GM19324 (cell line): Measurements from ENCODE around the gene GBX2.

Experiments
- ATAC-seq: cut with Tn5 transposase; IDR thresholded peaks from one replicate; pipeline ENCODE4 v1.9.1; 2021; ENCODE audit warnings: mild to moderate bottlenecking, moderate library complexity; ENCODE audit not compliant: unreplicated experiment, low FRiP score

The GBX2 gene

DNA sequence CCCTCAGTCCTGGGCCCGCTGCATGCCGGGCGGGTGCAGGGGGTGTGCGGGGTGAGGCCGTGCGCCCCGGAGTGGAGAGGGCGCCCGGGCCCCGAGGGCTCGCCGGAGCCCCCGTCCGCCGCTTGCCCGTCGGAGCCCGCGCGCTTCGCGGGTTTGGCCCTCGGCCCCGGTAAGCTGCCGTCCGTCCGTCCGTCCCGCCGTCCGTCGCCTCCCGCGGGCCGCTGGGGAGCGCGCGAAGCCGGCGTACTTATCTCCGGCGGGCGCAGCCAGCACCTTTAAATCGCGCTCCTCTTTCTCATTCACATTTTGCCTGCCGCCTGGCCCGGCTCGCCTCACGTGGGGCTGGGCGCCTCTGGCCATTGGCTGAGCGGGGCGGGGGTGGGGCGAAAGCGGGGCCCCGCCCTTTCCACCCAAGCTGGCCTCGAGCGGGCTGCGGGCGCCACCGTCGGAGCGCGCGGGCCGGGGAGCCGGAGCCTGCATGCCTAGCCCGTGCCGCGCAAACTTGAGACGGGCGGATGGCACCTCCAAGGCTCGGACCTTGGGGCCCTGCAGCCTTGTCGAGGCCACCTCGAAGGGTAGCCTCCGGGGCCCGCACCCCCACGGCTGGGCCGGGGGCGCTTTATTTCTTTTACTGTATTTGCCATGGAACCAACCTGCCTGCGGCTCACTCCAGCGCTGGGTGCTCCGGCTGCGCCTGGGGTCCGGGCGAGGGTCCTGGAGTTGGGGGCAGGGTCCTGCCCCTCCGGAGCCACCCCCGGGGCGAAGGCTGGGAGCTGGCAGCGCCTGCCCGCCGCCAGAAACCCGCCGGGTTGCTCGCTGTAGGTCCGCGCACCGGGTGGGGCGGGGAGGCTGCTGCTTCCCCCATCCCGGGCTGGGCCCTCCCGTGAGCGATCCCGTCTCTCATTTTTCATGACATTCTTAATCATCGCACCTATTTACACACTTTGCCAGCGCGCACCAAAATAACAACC, at the start of gene GBX2:
Gene GBX2, minus strand, starts transcription at position 277 of the 971 bp plus-strand sequence. CDS start 415 bp downstream, outside the sequence.
- no peak for ATAC-seq

DNA sequence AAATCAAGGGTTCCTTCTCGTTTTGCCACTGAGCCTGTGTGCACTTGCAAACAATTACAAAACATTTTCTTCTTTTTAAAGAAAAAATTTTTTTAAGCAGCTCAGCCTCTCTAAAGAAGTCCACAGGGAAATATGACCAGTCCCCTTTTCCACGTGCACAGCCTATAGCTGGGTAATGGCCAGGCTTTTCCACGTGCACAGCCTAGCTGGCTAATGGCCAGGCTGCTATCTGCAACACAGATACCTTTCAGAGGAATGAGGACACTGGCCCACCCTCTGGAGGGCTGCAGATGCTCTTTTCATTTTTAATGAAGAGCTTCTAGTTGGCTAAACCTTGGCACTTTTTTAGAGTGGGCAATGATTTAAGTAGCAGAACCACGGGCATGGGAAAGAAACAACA, 49.7 kb upstream of the GBX2 start:
- no peak for ATAC-seq

DNA sequence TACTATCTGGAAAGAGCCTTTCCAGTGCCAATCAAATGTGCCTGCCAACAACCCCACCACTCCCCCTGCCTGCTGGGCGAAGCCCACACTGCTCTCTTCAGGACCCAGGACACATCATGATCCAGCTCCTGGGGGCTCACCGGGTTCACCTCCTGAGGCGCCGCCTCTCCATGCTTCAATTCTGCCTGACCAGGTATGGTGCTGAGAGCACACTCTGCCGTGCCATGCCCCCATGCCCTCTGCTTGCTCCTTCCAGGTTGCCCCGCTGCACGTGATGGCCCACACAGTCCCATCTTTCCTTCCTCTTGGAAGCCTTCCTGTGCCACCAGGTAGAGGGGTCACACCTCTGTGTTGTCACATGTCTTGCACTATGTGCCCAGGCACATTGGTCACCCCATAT, 48.5 kb upstream of the GBX2 start:
- no peak for ATAC-seq

DNA sequence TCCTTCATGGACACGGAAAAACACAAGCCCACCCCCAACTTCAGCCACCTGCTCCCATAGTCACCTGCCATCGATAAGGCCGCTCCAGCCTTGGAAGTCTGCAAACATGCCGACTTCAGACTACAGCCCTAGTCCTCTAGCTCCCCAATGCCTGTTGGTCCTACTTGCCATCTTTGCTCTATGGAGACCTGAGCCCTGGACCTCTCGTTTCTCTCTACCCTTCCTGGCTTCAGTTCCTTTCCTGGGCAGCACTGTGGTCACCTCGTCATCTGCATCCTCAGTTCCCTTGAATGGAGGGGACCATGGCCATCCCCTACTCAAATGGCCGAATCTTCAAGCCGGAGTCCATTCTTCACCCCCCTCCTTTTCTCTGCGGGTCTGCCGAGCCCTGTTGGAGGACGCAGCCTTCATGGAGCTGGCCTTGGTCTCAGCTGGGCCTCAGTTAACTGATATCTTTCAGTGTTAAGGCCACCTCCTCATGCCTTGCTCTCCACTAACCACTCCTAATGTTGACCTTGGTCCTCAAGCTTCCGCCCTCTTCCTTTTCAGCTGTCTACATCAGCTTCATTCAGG, 47.7 kb upstream of the GBX2 start:
- no peak for ATAC-seq

DNA sequence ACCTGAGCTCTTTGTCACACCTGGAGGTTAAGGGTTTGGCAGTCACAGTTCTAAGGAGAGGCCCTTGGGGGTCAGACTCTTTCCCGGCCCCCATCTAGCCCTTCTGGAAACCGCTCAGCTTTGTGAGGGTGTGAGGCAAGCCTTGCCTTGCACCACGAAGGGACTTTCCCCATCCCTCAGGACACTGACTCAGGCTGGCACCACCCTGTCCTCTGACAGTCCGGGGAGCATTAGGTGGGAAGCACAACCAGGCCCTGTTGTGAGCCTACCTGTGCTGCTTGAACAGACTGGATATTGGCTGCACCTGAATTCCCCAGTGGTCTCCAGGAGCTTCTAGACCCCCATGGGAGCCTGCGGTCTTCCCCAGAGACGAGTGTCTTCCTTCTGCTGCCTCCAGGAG, 47.0 kb upstream of the GBX2 start:
- ATAC-seq, result no peak

DNA sequence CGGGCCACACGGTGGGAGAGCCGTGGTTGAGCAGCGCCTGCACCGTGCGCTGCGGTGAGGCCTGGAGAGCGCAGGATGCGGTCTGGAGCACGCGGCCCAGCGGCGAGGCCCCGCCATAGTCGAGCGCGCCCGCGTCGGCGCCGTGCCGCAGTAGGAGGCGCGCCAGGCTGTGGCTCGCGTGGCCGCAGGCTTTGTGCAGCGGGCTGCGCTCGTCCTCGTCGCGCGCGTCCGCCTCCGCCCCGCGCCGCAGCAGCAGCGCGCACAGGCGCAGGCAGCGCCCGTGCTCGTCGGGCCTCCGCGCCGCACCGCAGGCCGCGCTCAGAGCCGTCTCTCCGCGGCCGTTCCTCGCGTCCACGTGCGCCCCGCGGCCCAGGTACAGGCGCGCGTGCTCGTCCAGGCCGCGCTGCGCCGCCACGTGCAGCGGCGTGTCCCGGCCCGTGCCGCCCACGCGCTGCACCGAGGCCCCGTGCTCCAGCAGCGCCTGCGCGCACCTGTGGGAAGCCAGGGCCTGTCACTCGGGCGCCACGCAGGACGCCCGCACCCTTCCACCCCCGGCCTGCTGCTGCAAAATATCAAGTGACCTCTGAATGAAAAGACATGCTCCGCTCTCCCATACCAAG, 46.3 kb upstream of the GBX2 start:
- no peak for ATAC-seq

DNA sequence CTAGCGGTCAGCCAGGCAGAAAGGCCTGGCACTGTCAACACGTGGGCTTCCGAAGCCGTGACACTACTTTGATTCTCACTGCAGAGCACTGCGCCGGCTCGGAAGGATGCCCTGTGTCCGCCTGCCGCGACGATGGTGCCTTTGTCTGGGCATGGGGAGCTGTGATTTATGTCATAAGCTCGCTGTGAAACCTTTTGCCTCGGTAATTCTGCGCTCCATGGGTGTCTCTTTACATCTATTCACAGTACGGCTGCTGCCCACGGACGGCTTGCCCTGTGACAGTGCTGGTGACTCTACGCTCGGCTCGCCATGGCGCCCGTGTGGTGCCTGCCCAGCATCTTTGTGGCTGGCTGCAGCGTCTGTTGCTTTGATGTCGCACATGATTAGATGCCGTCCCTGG, 43.1 kb upstream of the GBX2 start:
- no peak for ATAC-seq

DNA sequence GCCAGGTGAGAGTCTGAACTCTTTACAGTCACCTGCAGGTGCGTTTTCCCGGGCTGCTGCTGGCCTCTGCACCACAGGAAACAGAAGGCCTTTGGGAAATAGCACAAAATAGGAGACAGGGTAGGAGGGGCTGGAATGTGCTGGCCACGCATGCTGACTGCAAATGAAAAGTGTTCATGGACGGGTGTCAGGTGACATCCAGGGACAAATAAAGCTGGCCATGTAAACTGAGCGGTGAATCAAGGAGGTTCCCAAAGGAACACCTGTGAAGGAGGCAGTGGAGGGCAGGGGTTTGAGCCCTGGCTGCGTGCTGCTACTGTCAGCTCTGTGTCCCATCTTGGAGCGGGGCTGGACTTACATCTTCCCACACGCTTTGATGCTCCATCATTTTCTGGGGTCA, 42.4 kb upstream of the GBX2 start:
- no peak for ATAC-seq

DNA sequence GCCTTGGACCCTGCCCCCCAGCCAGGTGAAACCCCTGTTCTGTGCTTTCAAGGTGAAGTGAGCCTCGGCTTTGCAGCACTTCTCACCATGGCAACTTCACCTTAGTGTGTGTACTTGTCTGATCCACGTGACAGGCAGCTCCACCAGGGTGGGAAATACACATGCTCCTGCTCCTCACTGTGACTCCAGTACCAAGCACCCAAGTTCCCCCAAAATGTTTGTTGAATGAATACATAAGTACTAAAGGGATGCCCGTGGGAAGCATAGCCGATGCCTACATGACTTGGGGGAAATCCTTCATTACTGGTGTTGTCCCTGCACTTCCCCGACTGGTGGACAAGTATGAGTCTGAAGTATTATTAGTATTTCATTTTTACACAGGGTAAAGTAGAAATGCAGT, 41.8 kb upstream of the GBX2 start:
- no peak for ATAC-seq

DNA sequence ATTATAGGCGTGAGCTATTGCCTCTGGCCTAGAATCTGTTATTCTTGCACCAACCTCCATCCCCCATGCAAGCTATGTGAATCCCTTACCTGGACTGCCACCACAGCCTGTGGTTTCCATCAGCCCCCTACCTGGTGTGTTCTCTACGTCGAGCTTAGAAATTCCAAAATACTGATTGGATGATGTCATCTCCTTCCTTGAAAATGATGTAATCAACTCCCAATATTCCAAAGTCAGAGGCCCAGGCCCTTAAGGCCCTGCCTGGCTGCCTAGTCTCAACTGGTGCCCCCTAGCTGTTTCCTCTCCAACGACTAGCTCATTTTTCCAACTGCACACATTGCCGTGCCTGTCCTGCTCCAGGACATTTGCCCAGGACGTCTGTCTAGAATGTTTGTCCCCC, 41.3 kb upstream of the GBX2 start:
- ATAC-seq, result no peak

DNA sequence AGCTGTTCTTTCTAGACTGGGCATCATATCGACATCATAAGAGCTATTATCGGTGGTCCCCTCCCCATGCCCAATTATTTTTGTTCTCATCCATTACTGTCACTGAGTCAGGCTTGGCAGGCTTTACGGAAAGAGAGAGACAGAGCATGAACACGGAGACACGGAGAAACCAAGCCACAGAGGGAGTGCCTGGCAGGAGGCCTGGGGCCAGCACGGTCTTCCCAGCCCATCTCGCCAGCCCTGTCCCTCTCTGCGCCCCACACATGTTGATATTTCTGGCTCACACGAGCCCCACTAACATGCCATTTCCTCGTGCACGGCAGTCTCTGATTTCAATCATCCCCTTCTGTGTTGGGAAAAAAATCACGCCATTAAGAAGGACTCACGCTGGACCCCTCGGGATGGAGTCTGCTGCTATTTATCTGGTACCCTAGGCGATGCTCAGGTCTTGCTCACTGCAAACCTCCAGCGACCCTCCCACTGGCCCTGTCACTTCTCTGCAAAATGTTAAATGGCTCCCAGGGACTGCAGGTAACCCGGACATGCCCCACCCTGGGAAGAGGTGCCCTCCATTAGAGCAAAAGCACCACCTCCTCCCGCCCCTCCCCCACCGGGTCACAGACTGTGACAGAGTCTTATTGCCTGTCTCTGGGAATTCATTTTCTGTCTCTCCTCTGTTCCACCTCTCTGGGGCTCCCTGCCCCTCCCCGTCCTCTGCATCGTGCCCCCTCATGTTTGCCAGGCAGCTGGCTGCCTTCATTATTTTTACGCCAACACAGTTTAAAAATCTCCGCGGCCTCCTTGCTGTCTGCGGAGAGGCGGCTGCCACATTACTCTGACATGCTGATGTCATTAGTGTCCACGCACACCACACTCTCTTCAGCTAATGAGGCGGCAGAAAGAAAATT, 40.1 kb upstream of the GBX2 start:
- ATAC-seq, result no peak

DNA sequence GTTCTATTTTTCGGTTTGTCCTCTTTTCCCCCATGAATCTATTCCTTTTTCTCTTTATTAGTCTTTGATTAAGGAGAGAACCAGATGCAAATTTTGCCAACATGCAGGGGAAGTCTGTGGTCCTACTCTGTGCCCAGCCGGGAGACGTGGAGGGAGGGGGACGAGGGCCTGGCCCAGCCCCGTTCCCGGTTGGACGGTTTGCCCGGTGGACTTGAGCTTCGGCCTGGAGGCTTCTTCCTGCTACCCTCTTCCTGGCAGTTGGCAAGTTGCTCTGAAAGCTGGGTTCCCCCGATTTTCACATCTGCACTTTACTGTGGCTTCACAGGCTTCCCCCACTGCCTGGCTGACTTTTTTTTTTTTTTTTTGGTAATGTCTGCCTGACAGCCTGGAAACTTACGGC, 39.3 kb upstream of the GBX2 start:
- ATAC-seq, result no peak

DNA sequence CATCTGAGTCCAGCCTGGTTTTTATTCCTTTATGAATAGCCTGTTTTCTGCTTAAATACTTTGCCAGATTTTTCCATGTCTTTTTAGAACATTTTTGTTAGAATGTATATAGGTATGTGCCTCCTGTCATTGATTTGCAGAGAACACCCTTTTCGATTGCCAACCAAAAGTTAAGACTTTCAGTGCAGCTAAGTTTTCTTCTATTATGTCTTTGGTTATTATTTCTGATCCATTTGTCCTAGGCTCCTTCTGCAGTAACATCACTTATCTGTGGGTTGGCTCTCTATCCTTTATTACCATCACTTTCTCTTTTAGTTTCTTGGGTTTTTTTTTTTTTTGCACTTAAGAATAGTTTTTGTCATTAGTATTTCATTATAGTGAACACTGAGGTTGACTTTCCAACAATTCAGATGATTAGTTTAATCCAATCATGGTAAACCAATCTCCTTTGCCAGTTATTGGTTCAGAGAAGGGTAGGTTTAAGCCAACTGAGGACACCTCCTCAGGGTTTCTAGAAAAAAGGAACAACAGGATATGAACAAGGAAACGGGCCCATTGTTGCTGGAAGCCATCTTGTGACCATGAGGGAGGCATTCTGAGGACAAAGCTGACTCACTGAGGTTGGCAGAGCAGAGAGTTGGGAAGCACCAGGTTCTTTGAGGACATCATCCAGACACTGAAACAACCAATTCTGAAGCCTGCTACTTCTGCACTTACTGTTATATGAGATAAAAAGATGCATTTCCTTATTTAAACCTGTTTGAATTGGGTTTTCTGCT, 37.9 kb upstream of the GBX2 start:
- no peak for ATAC-seq

DNA sequence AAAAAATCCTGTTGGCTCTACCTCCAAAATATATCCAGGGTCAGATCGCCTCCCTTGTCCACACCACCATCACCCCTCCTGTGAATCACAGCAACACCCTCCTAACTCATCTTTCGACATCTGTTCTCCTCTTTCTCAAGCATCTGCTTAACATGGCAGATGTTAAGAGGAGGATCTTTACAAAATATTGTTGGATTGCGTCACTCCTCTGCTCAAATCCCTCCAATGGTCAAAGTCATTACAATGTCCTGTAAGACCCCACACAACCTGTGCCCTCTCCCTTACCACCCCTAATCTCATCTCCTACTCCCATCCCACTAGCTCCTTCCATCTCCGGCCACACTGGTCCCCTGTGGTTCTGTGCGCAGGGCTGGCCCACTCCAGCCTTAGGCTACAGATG, 36.8 kb upstream of the GBX2 start:
- no peak for ATAC-seq

DNA sequence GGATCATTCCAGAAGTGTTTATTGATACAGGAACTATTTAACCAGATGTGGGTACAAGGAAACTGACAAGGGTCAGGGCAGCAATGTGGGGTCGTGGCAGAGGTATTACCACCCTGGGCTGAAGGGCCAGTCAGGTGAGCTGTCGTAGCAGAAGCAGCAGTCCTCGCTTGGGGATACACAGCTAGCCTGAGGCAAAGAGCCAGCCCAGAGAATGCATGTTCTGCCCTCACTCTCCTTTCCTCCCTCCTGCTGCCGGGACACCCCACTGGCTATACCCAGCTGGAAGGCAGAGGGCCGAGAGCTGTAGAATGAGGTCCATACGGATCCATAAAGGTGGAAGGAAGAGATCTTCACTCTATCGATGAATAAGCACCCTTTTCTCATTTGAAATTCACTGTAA, 32.2 kb upstream of the GBX2 start:
- no peak for ATAC-seq

DNA sequence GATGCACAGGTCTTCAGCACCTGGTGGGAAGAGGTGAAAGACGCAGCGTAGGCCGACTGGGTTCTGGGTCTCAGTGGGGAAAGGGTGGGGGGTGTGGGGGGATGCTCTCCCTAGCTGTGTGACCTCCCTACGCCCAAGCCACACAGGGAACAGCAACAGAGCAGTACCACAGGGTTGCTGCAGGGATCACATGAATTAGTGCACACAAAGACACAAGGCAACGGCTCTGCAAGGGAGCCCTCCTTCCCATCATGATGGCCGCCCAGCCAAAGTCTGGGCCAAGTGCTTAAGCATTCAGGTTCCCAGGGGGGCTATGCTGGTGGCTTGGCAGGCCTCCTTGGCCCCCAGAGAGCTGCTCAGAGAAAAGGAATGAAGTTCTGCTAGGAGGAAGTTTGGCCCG, 28.2 kb upstream of the GBX2 start:
- ATAC-seq, result no peak

DNA sequence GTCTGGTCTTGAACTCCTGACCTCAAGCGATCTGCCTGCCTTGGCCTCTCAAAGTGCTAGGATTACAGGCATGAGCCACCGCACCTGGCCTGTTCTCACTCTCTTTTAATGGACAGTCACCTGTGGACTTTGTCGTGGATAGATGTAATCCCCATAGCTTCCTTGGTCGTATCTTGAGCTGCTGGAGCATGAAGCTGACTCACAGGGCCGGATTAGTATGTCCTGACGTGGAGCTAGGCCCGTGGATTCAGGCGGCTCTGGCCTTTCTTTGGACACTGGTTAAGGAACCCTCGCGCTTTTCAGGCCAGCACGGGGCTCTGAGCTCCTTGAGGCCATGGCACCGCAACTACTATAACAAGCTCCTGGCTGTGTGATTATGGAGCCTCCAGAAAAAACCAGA, 27.5 kb upstream of the GBX2 start:
- no peak for ATAC-seq

DNA sequence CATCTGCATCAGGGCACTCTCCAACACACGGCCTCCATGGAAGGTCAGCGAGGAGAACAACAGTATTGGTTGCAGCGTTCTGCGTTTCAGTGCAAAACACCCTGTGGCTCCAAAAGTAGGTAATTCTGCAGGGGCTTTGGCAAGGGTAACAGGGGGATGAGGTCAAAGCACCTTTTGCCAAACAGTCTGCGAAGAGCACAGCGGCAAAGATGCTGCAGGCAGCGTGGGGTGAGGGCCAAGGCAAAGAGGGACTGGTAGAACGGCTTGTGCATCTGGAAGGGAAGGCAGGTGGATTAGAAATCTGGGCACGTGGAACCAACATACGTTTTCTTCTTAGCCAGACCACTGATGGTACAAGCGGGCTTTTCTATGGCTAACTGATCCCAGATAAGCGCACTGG, 26.6 kb upstream of the GBX2 start:
- no peak for ATAC-seq

DNA sequence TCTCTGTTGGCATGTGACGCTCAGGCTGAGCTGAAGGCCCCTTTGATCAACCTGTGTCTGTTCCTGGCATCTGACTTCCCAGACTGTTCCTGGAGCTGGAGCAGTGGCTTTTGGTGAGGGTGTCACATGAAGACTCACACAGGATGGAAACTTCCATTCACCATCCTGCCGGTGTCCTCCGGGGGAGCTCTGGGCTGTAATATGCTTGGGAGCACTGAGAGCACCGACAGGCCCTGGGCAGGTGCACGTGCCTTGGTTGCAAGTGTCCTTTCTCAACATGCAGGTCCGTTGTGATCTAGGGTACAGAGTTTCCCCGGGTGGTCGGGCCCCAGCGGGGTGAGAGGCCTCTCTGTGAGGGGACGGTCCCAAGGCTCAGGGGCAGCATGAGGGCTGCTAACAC, 24.8 kb upstream of the GBX2 start:
- ATAC-seq, result no peak

DNA sequence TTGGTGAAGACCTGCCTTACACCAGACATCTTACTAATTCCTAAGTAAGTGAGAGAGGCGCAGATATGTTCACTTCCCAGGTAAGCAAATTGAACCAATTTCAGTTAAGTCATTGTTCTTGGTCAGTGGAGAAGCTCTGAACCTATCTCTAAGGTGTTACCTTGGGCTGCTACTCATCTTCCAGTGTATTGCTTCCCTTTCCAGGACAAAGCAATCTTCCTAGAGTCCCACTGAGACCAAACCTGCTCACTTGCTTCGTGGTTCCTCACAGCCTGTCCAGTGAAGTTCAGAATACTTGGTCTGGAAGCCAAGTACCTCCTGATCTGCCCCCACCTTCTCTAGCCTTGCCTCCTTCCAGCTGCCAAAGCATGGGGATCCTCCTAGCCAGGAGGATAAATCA, 22.5 kb upstream of the GBX2 start:
- no peak for ATAC-seq
